GM12878 (cell line): ENCODE measurements around the gene CNKSR3.

Experiments
- BACH1 ChIP-seq: fragments of 450-650 bp; IDR thresholded peaks from 2 replicates; pipeline ENCODE4 v1.6.1; 2017; ENCODE audit warnings: mild to moderate bottlenecking, borderline replicate concordance
- EP300 ChIP-seq, 2 experiments: fragments of 150-350 bp in 1 of 2; IDR thresholded peaks; 2 replicates each; pipeline ENCODE4 v1.6.1; 2011 to 2012; ENCODE audit warnings: low read depth in 2 of 2, low read length in 2 of 2, borderline replicate concordance in 1 of 2, improper control_type of control experiment in 1 of 2, inconsistent platforms in 1 of 2; ENCODE audit not compliant: control insufficient read depth in 1 of 2
- EZH2 ChIP-seq: IDR thresholded peaks from 2 replicates; pipeline ENCODE4 v1.6.1; 2012; ENCODE audit warnings: low read depth, mild to moderate bottlenecking, control low read depth, inconsistent platforms, low read length, borderline replicate concordance; ENCODE audit not compliant: control insufficient read depth
- FOXK2 ChIP-seq: fragments of 450-650 bp; IDR thresholded peaks from 2 replicates; pipeline ENCODE4 v1.6.1; 2017; ENCODE audit warnings: mild to moderate bottlenecking, moderate library complexity
- MEF2A ChIP-seq: IDR thresholded peaks from 2 replicates; pipeline ENCODE4 v1.6.1; 2011; ENCODE audit warnings: low read depth, mild to moderate bottlenecking, low read length, moderate library complexity; ENCODE audit not compliant: insufficient read depth
- POLR2A ChIP-seq: IDR thresholded peaks from 2 replicates; pipeline ENCODE4 v1.6.1; 2011; ENCODE audit warnings: low read depth, mild to moderate bottlenecking, low read length
- TBL1XR1 ChIP-seq: IDR thresholded peaks from 2 replicates; pipeline ENCODE4 v1.6.1; 2012; ENCODE audit warnings: low read depth, low read length, improper control_type of control experiment
- ZBED1 ChIP-seq: IDR thresholded peaks from 2 replicates; pipeline ENCODE4 v1.6.1; 2016; ENCODE audit warnings: borderline replicate concordance
- ZSCAN29 ChIP-seq: fragments of 450-650 bp; IDR thresholded peaks from 2 replicates; pipeline ENCODE4 v1.6.1; 2017; ENCODE audit warnings: mild to moderate bottlenecking, moderate library complexity
- TF ChIP-seq, protein P1 (sequence below), 3 experiments: IDR thresholded peaks in 2 of 3; conservative IDR thresholded peaks in 1 of 3; 2 replicates each; pipeline ENCODE4 v1.5.1; 2011; ENCODE audit warnings: low read depth in 3 of 3, low read length in 3 of 3, mild to moderate bottlenecking in 3 of 3, control low read depth in 2 of 3, moderate library complexity in 2 of 3, inconsistent platforms in 1 of 3, mixed read lengths in 1 of 3; ENCODE audit not compliant: control insufficient read depth in 2 of 3, insufficient read depth in 1 of 3; ENCODE audit errors: extremely low read depth in 1 of 3
- TF ChIP-seq, protein P2 (sequence below): fragments of 450-650 bp; IDR thresholded peaks from 2 replicates; pipeline ENCODE4 v1.6.1; 2017; ENCODE audit warnings: mild to moderate bottlenecking

DNA sequence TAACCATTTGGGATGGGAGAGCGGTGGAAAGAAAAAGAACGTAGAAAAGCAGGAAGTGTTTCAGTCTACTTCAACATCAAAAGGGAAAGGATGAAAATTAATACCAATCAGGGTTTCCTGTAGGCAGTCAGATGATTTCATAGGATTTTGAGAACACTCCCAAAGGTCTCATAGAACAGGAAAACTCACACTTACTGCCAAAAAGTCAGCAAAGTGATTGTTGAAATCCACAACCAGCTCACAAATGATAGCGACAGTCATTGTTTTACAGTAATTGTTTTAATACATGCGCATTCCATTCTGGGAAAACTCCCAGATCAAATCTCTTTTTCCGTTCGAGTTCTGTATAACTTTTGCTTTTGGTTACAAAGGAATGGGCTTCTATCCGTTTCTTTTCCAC lies 5.3 kb upstream of the CNKSR3 start:
- TF ChIP-seq TBL1XR1 (no peak), POLR2A (no peak), ZSCAN29 (no peak), EP300 (IDR thresholded peaks at IDR 0.05; ENCODE audit: borderline replicate concordance in 1 of 2, control insufficient read depth in 1 of 2, low read depth in 2 of 2, low read length in 2 of 2) (no peak), MEF2A (no peak), FOXK2 (no peak), BACH1 (no peak), ZBED1 (no peak), EZH2 (no peak)
- TF ChIP-seq, protein P1, sequence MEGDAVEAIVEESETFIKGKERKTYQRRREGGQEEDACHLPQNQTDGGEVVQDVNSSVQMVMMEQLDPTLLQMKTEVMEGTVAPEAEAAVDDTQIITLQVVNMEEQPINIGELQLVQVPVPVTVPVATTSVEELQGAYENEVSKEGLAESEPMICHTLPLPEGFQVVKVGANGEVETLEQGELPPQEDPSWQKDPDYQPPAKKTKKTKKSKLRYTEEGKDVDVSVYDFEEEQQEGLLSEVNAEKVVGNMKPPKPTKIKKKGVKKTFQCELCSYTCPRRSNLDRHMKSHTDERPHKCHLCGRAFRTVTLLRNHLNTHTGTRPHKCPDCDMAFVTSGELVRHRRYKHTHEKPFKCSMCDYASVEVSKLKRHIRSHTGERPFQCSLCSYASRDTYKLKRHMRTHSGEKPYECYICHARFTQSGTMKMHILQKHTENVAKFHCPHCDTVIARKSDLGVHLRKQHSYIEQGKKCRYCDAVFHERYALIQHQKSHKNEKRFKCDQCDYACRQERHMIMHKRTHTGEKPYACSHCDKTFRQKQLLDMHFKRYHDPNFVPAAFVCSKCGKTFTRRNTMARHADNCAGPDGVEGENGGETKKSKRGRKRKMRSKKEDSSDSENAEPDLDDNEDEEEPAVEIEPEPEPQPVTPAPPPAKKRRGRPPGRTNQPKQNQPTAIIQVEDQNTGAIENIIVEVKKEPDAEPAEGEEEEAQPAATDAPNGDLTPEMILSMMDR (IDR thresholded peaks at IDR 0.05 in 2 of 3, conservative IDR thresholded peaks at IDR 0.05 in 1 of 3; ENCODE audit: control insufficient read depth in 2 of 3, extremely low read depth in 1 of 3, insufficient read depth in 1 of 3, low read depth in 3 of 3, low read length in 3 of 3): no peak
- TF ChIP-seq, protein P2, sequence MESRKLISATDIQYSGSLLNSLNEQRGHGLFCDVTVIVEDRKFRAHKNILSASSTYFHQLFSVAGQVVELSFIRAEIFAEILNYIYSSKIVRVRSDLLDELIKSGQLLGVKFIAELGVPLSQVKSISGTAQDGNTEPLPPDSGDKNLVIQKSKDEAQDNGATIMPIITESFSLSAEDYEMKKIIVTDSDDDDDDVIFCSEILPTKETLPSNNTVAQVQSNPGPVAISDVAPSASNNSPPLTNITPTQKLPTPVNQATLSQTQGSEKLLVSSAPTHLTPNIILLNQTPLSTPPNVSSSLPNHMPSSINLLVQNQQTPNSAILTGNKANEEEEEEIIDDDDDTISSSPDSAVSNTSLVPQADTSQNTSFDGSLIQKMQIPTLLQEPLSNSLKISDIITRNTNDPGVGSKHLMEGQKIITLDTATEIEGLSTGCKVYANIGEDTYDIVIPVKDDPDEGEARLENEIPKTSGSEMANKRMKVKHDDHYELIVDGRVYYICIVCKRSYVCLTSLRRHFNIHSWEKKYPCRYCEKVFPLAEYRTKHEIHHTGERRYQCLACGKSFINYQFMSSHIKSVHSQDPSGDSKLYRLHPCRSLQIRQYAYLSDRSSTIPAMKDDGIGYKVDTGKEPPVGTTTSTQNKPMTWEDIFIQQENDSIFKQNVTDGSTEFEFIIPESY: no peak
